ENCODE results near the gene IL10RB.
"Not testable (repeated sequence)": the region's sequence is repeated elsewhere in the genome, so short reads cannot be mapped to it uniquely, and the experiment has no call there.

IL10RB gene

GRCh38 chr21:33302055-33302454 lies 35.9 kb downstream of the IL10RB start:
- no peak for DNase-seq (ENCODE audit: low read depth)

GRCh38 chr21:33302796-33303195 lies 36.6 kb downstream of the IL10RB start:
- no peak for DNase-seq (ENCODE audit: low read depth)

DNA sequence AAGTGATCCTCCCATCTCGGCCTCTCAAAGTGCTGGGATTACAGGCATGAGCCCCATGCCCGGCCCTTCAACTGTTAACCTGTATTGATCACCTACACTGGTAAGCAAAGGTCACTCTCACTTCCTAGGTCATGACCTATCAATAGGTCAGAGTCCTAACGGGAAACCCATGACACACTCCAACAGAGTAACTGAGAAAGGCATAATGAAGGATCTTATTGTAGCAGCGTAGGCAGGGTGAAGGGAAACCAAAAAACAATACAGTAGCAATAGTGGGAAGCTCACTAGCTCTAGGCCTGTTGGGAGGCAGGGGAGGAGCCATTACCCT lies 39.1 kb downstream of the IL10RB start:
- DNase-seq (ENCODE audit: low read depth) = no peak

DNA sequence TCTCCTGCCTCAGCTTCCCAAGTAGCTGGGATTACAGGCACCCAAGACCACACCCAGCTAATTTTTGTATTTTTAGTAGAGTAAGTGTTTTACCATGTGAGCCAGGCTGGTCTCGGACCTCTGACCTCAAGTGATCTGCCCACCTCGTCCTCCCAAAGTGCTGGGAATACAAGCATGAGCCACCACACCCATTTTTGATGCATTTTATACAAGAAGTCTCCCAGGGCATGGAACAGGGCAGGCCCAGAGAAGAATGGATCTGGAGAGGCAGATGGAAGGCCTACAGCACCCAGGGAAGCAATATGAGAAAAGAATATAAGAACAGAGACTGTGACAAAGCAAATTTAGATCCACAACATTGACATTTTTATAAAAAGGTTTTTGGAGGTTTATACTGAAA lies 39.8 kb downstream of the IL10RB start:
- DNase-seq (ENCODE audit: low read depth) = no peak

GRCh38 chr21:33308586-33309490 lies 42.7 kb downstream of the IL10RB start:
- DNase-seq (ENCODE audit: low read depth) = no peak

DNA sequence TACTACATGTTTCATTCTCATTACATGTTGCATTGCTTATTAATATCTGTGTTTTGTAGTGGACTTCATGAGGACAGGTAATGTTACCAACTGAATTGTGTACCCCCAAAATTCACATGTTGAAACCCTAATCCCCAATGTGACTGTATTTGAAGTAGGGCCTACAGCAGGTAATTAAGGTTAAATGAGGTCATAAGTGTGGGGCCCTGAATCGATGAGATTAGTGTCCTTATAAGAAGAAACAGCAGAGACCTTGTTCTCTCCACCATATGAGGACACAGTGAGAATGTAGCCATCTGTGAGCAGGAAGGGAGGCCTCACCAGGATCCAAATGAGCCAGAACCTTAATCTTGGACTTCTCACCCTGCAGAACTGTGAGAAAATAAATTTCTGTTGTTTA lies 43.6 kb downstream of the IL10RB start:
- DNase-seq (ENCODE audit: low read depth) = no peak

DNA sequence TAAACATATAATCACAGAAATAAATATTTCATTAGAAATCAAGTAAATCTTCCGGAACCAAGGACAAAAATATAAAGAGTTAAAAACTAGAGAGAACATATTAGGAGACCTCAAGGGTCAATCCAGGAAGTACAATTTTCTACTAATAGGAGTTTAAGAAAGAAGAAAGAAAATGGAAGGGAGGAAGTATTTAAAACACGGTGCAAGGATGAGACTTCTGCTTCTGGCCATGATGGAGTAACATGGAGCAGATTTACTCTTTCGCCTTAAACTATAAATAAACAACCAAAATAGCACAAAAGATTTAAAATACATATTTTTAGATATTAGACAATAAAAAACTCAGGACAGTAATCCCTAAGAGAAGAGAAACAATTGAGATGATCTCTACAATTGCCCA lies 46.0 kb downstream of the IL10RB start:
- DNase-seq (ENCODE audit: low read depth) = no peak

DNA sequence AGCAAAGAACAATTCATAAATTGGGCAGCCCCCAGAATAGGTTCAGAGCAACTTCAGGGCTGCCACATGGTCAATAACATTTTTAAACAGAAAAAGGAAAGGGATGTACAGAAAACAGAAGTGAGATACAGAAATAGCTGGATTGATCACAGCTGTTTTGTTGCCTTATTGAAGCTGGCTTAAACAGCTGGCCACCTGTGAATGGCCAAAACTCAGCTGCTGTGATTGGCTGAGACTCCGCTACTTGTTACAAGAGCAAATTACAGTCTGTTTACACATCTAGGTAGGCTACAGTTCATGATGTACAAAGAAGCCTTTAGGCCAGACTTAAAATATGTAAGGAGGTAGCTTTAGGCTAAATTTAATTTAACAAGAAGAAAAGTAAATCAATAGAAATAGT lies 47.0 kb downstream of the IL10RB start:
- no peak for DNase-seq (ENCODE audit: low read depth)

DNA sequence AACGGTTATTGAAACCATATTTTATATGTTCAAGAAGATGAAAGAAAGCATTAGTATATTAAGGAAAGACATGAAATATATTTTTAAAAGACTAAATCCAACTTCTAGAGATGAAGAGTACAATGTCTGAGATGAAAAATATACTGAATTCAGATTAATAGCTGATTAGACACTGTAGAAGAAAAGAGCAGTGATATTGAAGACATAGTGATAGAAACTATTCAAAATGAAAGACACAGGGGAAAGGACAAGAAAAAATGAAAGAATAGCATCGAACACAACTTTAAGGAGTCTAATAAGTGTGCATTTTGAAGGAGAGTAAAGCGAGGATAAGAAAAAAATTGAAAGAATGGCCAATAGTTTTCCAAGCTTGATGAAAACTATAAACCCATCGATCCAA lies 47.4 kb downstream of the IL10RB start:
- DNase-seq (ENCODE audit: low read depth) = no peak

GRCh38 chr21:33314111-33314510 lies 47.9 kb downstream of the IL10RB start:
- peak; percentile 78 for DNase-seq (ENCODE audit: low read depth)

GRCh38 chr21:33315946-33316710 lies 50.0 kb downstream of the IL10RB start:
- DNase-seq (ENCODE audit: low read depth) = no peak

DNA sequence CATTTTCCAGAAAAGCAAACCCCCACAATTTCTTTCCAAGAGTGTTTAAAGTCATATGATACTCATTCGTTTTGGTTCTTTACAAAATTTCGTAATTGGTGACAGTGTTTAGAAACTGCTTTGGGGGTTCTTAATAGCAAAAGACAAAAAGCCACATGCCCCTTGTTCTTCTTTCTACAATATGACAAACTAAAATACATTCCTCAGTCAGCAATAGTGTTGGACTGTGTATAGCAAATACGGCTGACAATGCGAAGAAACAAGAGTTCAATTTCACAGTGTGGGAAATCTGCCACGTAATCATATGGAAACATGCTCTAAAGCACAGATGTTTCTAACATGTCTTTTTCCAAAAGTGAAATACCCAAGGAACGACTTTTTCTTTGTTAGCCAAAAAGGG lies 51.0 kb downstream of the IL10RB start:
- DNase-seq (ENCODE audit: low read depth) = no peak

DNA sequence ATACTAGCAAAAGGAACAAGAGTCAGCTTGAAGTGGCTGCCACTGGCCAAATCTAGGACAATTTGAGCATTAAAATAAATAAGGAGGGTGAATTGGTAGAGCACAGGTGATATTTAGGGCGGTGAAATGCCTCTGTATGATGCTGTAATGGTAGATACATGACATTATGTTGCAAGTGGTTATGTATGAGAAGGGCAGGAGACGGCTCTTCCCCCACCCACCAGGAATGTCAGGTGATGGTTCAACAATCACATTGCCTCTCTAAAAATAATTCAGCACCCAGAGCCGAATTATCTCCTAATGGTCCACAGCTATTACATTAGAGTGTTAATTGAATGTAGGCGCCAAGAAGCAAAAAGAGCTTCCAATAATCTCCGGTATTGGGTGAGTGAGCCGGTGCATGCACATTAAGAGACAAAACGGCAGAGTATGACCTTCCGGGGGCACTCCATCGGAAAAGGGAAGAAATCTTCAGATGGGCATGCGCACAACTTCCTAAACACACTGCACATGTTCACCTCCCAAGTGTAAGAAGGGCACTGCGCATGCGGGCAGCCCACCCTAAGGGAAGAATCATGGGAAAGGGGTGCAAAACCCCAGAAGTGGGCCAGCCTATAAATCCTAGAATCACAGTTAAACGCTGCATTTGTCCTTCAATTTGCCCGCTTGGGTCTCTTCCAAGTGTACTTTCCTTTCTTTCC lies 51.8 kb downstream of the IL10RB start:
- no peak for DNase-seq (ENCODE audit: low read depth)

DNA sequence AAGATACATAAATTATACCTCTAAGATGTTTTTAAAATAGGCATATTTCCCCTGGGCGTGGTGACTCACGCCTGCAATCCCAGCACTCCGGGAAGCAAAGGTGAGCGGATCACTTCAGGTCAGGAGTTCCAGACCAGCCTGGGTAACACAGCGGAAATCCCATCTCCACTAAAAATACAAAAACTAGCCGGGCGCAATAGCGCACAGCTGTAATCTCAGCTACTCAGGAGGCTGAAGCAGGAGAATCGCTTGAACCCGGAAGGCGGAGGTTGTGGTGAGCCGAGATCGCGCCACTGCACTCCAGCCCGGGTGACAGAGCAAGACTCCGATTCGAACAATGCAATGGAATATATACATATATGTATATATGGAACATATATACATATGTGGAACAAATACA lies 54.8 kb downstream of the IL10RB start:
- DNase-seq (ENCODE audit: low read depth) = not testable (repeated sequence)

- not testable (repeated sequence) for DNase-seq (ENCODE audit: low read depth)
Measured at GRCh38 chr21:33323610-33324009, 57.4 kb downstream of the IL10RB start.

GRCh38 chr21:33324291-33325221 lies 58.4 kb downstream of the IL10RB start, which contains the start of gene IFNAR1:
TSS of gene IFNAR1 (plus strand) at chr21:33324970. CDS start at chr21:33325056, 86 bp downstream.
- DNase-seq (ENCODE audit: low read depth) = peak; percentile 76

DNA sequence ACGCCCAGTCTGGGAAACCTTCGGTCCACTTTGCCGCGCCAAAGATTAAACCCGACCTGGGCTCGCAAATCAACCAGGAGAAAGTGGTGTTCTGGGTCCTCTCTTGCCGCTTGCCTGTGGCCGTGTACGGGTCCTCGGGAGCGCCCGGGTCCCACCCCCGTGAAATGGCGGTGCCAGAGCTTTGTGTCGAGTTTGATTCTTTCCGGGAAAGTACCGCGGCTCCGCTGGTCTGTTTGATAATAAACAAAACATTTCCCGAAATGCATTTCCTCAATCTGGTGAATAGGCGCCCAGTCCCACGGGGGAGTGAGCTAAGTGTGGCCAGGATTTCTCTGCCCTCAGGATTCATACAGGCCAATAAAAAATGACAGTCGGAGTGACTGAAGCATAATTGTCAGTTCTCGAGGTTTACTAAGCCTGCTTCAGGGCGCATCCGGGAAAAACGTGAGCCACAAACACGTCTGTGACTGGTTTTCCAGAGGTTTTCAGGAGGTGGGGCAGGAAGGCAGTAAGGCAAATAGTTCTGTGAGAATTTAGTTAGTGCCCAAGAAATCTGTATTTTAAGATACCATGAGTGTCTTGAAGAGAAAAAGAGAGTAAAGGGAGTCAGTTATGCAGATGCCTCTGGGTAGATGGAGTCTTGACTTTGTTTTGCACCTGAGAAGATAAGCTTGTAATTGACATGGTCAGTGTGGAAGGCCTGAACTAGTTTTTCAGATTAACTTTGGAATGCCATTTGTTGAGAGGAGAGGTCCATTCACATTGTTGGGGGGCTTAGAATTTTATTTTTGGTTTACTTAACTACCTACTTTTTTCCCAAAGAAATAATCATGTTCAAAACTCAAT lies 59.3 kb downstream of the IL10RB start:
- DNase-seq (ENCODE audit: low read depth) = no peak

DNA sequence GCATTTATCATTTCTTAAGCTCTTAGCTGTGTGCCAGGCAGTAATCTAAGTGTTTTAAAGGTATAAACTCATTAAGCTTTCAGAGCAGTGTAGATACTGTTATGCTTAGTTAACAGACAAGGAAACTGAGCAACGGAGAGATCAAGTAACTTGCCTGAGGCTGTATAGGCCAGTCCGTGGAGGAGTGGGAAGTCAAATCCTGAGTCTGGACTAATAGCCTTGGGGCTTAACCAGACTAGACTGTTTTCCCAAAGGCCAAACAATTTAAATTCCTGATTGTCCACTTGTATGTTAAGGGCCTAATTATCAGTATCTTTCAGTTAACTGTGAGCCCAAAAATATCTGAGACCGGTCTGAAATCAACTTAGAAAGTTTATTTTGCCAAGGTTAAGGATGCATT lies 61.2 kb downstream of the IL10RB start:
- DNase-seq (ENCODE audit: low read depth) = no peak

DNA sequence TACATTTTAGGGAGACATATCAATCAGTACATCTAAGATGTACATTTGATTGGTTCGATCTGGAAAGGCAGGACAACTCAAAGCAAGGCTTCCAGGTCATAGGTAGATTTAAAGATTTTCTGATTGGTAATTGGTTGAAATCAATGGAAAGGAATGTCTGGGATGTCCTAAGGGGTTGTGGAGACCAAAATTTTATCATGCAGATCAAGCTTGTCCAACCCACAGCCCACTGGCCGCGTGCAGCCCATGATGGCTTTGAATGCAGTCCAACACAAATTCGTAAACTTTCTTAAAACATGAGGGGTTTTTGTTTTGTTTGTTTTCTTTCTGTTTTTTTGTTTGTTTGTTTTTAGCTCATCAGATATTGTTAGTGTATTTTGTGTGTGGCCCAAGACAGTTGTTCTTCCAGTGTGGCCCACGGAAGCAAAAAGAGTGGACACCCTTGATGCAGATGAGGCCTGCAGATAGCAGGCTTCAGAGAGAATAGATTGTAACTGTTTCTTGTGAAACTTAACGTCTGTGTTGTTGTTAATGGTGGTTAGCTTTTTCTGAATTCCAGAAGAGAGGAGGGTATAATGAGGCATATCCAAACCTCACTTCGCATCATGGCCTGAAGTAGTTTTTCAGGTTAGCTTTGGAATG lies 61.7 kb downstream of the IL10RB start:
- no peak for DNase-seq (ENCODE audit: low read depth)

DNA sequence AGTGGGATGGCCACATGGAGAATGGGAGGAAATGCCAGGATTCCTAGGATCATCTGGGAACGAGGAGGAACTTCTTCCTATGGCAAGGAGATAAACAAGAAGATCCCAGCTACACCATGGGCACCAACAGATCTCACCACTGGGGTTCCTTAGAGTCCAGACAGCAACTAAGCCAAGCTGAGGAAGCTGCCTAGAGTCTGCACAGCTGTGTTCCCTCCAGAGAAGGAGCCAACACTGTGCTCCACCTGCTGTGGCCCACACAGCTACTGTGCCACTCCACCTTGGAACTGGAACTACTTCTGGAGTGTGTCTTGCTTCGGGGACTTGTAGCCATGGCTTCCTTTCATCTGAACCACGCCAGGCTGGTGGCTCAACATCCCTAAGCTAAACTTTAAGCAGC lies 64.6 kb downstream of the IL10RB start:
- no peak for DNase-seq (ENCODE audit: low read depth)
